Heart left ventricle (tissue), 13 donors: Measurements from ENCODE around the gene ZNF554.

Experiments used
- POLR2A ChIP-seq, 2 donors: fragments of 450-650 bp; IDR thresholded peaks; one replicate each; pipeline ENCODE4 v1.6.1; 2017; ENCODE audit warnings: antibody characterized with exemption in 2 of 2, mild to moderate bottlenecking in 2 of 2, moderate library complexity in 2 of 2
- TF ChIP-seq, protein P1 (sequence below), 12 donors: fragments of 200-600 bp; sonication (generic) in 4 of 12; IDR thresholded peaks; one replicate each; pipeline versions ENCODE4 v1.5.0 to v1.8.0; 2018 to 2022; ENCODE audit warnings: antibody characterized with exemption in 12 of 12, mild to moderate bottlenecking in 5 of 12
- donor health status: ischemic (EF 13 %, LVEDD 7.1; RV severe dilation, severe dysfunction).
- donor health status: DM: no; HTN: yes; CAD: no.
- donor health status: DM: no; HTN: no; CAD: no.
- donor health status: ischemic (EF 25% LVEDD 6.9; RV normal size, moderate dysfunction).
- donor health status: ischemic (EF 25% LVEDD 5.7; RV mildly dilated, moderate dysfunction).
- donor health status: ischemic (EF 35%, LVEDD 5.7; RV mildly dilated, moderate dysfunction).
- donor health status: nonischemic (EF 11% LVEDD 7.7; RV severe dilation, severe dysfunction).
- donor health status: DM: yes; HTN: yes; CAD: no.
- donor health status: PGD.
- donor health status: ischemic (EF 29% LVEDD 5.4; RV normal size, mild dysfunction).
- donor health status: nonischemic (EF 23%, LVEDD 6.1; RV moderate dilation, normal function).

DNA sequence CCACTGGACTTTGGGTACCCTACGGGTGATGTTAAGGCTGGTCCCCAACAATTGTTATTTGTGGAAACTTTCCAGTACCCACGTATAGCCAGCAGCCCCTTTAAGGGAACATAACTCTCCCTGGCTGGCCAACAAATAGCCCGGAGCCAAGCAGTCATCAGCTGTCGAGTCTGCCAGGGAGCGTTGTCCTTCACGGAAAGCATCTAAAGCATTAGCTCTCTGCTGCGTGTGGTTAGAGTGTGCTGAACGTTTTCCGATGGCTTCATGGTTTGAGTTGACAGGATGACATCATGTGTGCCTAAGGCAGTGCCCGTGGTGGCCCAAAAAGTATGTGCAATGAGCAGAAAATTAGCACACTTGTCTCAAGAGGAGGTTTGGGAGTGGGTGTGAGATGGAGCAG lies 44.1 kb downstream of the ZNF554 start:
- TF ChIP-seq, protein P1, sequence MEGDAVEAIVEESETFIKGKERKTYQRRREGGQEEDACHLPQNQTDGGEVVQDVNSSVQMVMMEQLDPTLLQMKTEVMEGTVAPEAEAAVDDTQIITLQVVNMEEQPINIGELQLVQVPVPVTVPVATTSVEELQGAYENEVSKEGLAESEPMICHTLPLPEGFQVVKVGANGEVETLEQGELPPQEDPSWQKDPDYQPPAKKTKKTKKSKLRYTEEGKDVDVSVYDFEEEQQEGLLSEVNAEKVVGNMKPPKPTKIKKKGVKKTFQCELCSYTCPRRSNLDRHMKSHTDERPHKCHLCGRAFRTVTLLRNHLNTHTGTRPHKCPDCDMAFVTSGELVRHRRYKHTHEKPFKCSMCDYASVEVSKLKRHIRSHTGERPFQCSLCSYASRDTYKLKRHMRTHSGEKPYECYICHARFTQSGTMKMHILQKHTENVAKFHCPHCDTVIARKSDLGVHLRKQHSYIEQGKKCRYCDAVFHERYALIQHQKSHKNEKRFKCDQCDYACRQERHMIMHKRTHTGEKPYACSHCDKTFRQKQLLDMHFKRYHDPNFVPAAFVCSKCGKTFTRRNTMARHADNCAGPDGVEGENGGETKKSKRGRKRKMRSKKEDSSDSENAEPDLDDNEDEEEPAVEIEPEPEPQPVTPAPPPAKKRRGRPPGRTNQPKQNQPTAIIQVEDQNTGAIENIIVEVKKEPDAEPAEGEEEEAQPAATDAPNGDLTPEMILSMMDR (IDR thresholded peaks at IDR 0.05): no peak
- no peak for TF ChIP-seq POLR2A (IDR thresholded peaks at IDR 0.05)
